Mucosa of descending colon (tissue), 3 donors: ENCODE data around the gene GPS2. TPM values are rescaled to one million over a fixed set of nuclear protein-coding genes. Genes with fewer than 3 reads are reported as not detected.

Experiments used
- ATAC-seq: fragments of 200-7000 bp; cut with Tn5 transposase; one replicate; pipeline ENCODE4 v1.9.1; 2020; ENCODE audit warnings: mild to moderate bottlenecking, moderate library complexity
- DNase-seq, 3 donors: peaks; one replicate each; pipeline ENCODE4 v3.0.0-alpha.2; 2020
- H3K36me3 ChIP-seq: fragments of 200-600 bp; one replicate; pipeline ENCODE4 v1.8.0; 2021; ENCODE audit warnings: low read depth, mild to moderate bottlenecking
- H3K4me1 ChIP-seq: fragments of 200-600 bp; one replicate; pipeline ENCODE4 v1.8.0; 2021; ENCODE audit warnings: low read depth, mild to moderate bottlenecking
- H3K4me3 ChIP-seq: fragments of 200-600 bp; one replicate; pipeline ENCODE4 v1.8.0; 2021; ENCODE audit warnings: mild to moderate bottlenecking
- H3K9me3 ChIP-seq: fragments of 200-600 bp; one replicate; pipeline ENCODE4 v1.8.0; 2021; ENCODE audit warnings: mild to moderate bottlenecking
- CTCF ChIP-seq: fragments of 200-600 bp; IDR thresholded peaks from one replicate; pipeline ENCODE4 v1.8.0; 2022; ENCODE audit warnings: antibody characterized with exemption, mild to moderate bottlenecking
- intact Hi-C, 2 donors: fragments of 100-400 bp; cut with DNase I in 1 of 2; cut with micrococcal nuclease in 1 of 2; formaldehyde crosslinking; loops; one replicate each; pipeline versions ENCODE4 v1.11.0 to v1.11.1; 2022; cut with DNase I, micrococcal nuclease
- total RNA-seq, 3 donors: library from RNA; stranded (reverse); fragmentation: NEBNext Ultra II Directional in 2 of 3; extraction: Animal tissue kit (Norgen Biotek cat#: 25700) in 2 of 3; gene quantifications; one replicate each; pipeline versions ENCODE4 v1.2.1 to v1.2.4, GENCODE V29; 2021 to 2023
- donor health status: DM: no; HTN: no; CAD: no; lungs with moderate emphysema.
- donor health status: DM: no; HTN: no; CAD: no.
- donor health status: DM: no; HTN: yes; CAD: no.

The GPS2 gene
- total RNA-seq, 3 donors from 2014 or later = 68.1 to 89.8 (median 83.2) TPM

DNA sequence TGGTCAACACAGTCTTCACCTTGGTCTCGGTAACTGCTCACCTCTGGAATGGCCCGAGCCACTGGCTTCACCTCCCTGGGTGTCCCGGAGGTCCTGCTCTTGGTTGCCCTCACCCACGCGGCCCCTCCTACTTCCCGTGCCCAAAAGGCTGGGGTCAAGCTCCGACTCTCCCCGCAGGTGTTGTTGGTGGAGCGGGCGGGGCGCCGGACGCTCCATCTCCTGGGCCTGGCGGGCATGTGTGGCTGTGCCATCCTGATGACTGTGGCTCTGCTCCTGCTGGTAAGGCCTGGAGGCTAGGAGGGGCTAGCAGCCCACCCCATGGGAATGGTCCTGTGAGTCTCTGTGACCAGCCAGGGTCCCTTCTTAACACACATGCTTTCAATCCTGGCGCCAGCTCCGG is 30.2 kb downstream of the GPS2 start:
- intact Hi-C loops = no loop called here
- Histone ChIP-seq H3K36me3 (no peaks in the 10 kb centered on the region), H3K9me3 (no peaks in the 10 kb centered on the region), H3K4me3 (no peak overlapping the region), H3K4me1 (peaks cover 25% of the 10 kb centered on the region)
- ATAC-seq = no peak
- no peak for TF ChIP-seq CTCF
- DNase-seq = no peak

DNA sequence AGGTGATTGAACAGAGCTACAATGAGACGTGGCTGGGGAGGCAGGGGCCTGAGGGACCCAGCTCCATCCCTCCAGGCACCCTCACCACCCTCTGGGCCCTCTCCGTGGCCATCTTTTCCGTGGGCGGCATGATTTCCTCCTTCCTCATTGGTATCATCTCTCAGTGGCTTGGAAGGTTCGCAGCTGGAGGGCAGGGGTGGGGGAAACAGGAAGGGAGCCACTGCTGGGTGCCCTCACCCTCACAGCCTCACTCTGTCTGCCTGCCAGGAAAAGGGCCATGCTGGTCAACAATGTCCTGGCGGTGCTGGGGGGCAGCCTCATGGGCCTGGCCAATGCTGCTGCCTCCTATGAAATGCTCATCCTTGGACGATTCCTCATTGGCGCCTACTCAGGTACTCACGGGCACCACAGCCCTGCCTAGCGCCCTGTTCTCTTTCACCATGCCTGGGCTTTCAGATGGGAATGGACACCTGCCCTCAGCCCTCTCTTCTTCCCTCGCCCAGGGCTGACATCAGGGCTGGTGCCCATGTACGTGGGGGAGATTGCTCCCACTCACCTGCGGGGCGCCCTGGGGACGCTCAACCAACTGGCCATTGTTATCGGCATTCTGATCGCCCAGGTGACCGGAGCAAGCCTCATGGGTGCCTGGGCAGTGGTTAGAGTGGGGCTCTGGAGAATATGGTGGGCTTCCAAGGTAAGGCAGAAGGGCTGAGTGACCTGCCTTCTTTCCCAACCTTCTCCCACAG is 31.5 kb downstream of the GPS2 start:
- no peak for ATAC-seq
- Histone ChIP-seq H3K9me3 (no peaks in the 10 kb centered on the region), H3K4me1 (peaks cover 27% of the 10 kb centered on the region)

GRCh38 chr17:7282752-7283321 is 32.3 kb downstream of the GPS2 start:
- intact Hi-C loops = no loop called here
- H3K36me3 ChIP-seq = no peaks in the 10 kb centered on the region
- DNase-seq = no peak
- TF ChIP-seq CTCF = no peak
- H3K4me1 ChIP-seq = peaks cover 27% of the 10 kb centered on the region
- H3K9me3 ChIP-seq = no peaks in the 10 kb centered on the region
- H3K4me3 ChIP-seq = no peak overlapping the region
- no peak for ATAC-seq

More for the DNA sequence above, 31.5 kb downstream of the GPS2 start:
- DNase-seq = no peak
- TF ChIP-seq CTCF = no peak
- no peaks in the 10 kb centered on the region for H3K36me3 ChIP-seq
- H3K4me3 ChIP-seq = no peak overlapping the region
- intact Hi-C loops = no loop called here

DNA sequence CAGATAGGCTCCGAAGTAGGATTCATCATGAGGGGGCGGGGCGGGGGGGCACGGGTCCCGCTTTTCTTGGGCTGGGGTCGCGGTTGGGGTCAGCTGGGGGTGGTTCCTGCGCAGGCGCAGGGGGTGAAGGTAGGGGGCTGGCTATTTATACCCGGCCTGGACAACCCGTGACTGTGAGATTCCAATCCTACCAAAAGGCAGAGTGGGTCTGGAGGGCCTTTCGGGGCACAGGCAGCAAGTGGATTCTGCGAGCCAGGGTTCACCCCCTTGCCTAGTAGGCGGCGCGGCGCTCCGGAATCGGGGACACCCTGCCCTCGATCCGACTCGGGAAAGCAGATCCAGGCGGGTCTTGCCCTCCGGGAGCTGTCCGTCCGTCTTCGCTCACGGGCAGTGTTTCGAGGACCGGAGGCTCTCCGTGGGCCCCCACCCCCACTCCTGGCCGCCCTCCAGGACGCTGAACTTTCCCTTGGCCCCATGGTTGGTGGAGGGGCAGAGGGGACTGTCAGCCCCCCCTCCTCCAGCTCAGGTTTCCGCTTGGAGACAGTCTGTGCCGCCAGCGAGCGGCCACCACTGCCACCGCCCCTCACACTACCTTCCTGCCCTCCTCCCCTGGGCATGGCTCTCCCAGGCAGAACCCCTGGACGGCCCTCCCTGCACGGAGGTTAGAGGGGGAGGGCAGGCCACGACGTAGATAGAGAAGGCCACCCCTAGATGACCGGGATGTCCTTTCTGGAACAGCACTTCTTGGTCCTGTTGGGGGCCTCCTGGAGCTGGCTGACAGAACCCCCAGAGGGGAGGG is 33.0 kb downstream of the GPS2 start:
- H3K36me3 ChIP-seq = no peaks in the 10 kb centered on the region
- peak; percentile 54 to 71 (median 64) for DNase-seq
- H3K4me3 ChIP-seq = no peak overlapping the region
- no peak for ATAC-seq
- no peaks in the 10 kb centered on the region for H3K9me3 ChIP-seq
- TF ChIP-seq CTCF = no peak
- intact Hi-C loops = no loop called here
- peaks cover 27% of the 10 kb centered on the region for H3K4me1 ChIP-seq

DNA sequence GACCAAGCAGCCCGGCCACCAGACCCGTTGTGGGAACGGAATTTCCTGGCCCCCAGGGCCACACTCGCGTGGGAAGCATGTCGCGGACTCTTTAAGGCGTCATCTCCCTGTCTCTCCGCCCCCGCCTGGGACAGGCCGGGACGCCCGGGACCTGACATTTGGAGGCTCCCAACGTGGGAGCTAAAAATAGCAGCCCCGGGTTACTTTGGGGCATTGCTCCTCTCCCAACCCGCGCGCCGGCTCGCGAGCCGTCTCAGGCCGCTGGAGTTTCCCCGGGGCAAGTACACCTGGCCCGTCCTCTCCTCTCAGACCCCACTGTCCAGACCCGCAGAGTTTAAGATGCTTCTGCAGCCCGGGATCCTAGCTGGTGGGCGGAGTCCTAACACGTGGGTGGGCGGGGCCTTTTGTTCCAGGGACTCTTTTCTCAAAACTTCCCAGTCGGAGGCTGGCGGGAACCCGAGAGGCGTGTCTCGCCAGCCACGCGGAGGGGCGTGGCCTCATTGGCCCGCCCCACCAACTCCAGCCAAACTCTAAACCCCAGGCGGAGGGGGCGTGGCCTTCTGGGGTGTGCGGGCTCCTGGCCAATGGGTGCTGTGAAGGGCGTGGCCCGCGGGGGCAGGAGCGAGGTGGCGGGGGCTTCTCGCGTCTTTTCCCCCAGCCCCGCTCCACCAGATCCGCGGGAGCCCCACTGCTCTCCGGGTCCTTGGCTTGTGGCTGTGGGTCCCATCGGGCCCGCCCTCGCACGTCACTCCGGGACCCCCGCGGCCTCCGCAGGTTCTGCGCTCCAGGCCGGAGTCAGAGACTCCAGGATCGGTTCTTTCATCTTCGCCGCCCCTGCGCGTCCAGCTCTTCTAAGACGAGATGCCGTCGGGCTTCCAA is 33.8 kb downstream of the GPS2 start, which contains the start of gene SLC2A4:
Gene SLC2A4, plus strand, starts transcription at position 645 of the 879 bp plus-strand sequence. Its CDS starts 217 bp downstream, at position 862.
- TF ChIP-seq CTCF = no peak
- ATAC-seq = peak; percentile 90
- H3K36me3 ChIP-seq = no peaks in the 10 kb centered on the region
- H3K9me3 ChIP-seq = no peaks in the 10 kb centered on the region
- intact Hi-C loops = no loop called here
- peaks cover 27% of the 10 kb centered on the region for H3K4me1 ChIP-seq
- peak; percentile 96 to 99 (median 98) for DNase-seq
- peak within 1 kb of the TSS; percentile 9 for H3K4me3 ChIP-seq
